GM19328 (cell line): ENCODE measurements around the gene PRPH.
"Not testable (repeated sequence)": the region's sequence is repeated elsewhere in the genome, so short reads cannot be mapped to it uniquely, and the experiment has no call there.

ENCODE experiments used
- ATAC-seq: cut with Tn5 transposase; IDR thresholded peaks from one replicate; pipeline ENCODE4 v1.9.1; 2021; ENCODE audit warnings: mild to moderate bottlenecking, moderate library complexity; ENCODE audit not compliant: unreplicated experiment

Gene PRPH

GRCh38 chr12:49297695-49298060 is 2.7 kb downstream of the PRPH start:
- ATAC-seq, result no peak

GRCh38 chr12:49298160-49298559 is 3.2 kb downstream of the PRPH start:
- no peak for ATAC-seq

- ATAC-seq, result no peak
Observed at GRCh38 chr12:49301760-49302159, 6.8 kb downstream of the PRPH start.

GRCh38 chr12:49304161-49304560 is 9.2 kb downstream of the PRPH start:
- ATAC-seq, result no peak

GRCh38 chr12:49305762-49306510 is 11.0 kb downstream of the PRPH start:
- ATAC-seq, result no peak

DNA sequence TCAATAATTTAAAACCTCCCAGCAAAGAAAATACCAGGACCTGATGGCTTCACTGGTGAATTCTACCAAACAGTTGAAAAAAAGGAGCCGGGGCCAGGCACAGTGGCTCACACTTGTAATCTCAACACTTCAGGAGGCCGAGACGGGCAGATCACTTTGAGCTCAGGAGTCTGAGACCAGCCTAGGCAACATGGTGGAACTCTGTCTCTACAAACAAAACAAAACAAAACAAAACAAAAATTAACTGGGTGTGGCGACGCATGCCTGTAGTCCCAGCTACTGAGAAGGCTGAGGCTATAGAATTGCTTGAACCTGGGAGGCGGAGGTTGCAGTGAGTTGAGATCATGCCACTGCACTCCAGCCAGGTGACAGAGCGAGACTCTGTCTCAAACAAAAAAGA is 14.4 kb downstream of the PRPH start:
- no peak for ATAC-seq

DNA sequence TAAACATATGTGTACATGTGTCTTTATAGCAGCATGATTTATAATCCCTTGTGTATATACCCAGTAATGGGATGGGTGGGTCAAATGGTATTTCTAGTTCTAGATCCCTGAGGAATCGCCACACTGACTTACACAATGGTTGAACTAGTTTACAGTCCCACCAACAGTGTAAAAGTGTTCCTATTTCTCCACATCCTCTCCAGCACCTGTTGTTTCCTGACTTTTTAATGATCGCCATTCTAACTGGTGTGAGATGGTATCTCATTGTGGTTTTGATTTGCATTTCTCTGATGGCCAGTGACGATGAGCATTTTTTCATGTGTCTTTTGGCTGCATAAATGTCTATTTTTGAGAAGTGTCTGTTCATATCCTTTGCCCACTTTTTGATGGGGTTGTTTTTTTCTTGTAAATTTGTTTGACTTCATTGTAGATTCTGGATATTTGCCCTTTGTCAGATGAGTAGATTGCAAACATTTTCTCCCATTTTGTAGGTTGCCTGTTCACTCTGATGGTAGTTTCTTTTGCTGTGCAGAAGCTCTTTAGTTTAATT is 15.6 kb downstream of the PRPH start:
- ATAC-seq, result not testable (repeated sequence)

- no peak for ATAC-seq
Observed at GRCh38 chr12:49314811-49315210, 19.9 kb downstream of the PRPH start.

- ATAC-seq, result not testable (repeated sequence)
Observed at GRCh38 chr12:49317118-49317517, 22.2 kb downstream of the PRPH start.

DNA sequence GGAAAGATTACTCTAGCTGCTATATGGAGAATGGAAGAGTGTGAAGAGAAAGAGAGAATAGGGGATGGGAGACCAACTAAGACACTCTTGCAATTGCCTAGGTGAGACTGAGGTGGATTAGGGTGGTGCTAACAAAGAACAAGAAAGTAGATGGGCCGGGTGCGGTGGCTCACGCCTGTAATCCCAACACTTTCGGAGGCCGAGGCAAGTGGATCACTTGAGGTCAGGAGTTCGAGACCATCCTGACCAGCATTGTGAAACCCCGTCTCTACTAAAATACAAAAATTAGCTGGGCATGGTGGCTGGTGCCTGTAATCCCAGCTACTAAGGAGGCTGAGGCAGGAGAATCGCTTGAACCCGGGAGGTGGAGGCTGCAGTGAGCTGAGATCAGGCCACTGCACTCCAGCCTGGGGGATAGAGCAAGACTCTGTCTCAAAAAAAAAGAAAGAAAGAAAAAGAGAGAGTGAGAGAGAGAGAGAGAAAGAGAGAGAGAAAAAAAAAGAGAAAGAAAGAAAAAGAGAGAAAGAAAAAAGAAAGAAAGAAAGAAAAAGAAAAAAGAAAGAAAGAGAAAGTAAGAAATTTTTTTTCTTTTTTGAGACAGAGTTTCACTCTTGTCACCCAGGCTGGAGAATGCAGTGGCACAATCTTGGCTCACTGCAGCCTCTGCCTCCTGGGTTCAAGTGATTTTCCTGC is 25.6 kb downstream of the PRPH start:
- ATAC-seq, result not testable (repeated sequence)

GRCh38 chr12:49322367-49322707 is 27.4 kb downstream of the PRPH start:
- no peak for ATAC-seq

DNA sequence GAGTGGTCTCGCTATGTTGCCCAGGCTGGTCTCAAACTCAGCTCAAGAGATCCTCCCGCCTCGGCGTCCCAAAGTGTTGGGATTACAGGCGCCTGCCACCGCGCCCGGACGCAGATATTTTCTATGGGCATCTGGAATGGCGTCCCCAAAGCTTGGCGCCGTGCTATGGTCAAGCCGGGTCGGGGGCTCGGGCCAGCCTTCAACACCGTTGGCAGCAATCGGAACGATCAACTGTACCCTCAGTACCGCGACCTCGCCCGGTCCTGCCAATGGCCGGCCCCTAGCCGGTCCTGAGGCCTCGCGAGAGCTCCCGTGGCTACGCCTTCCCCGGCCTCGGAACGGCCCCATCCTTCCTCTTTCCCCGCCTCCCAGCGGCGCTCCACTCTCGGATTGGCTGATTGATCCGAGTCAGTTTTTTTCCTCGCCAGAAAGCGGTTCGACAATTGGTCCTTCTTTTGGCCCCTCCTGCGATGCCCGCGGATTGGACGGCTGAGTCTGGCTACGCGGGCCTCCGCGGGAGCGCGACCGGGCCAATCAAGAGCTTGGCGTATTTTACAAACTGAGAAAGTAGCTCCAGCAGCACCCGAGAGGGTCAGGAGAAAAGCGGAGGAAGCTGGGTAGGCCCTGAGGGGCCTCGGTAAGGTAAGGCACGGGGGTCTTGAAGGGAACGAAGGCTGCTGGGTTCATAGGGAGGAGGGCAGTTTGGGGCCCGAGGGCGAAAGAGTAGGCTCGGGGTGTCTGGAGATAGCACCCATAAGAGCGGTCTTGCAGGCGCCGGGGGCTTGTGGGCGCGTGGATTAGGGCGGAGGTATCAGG is 28.0 kb downstream of the PRPH start, which contains the start of gene TROAP:
TSS of gene TROAP (plus strand) at position 548 of the 816 bp plus-strand sequence. CDS start 354 bp downstream, outside the sequence.
- peak; percentile 98 for ATAC-seq

GRCh38 chr12:49323524-49324097 is 28.7 kb downstream of the PRPH start:
- no peak for ATAC-seq

DNA sequence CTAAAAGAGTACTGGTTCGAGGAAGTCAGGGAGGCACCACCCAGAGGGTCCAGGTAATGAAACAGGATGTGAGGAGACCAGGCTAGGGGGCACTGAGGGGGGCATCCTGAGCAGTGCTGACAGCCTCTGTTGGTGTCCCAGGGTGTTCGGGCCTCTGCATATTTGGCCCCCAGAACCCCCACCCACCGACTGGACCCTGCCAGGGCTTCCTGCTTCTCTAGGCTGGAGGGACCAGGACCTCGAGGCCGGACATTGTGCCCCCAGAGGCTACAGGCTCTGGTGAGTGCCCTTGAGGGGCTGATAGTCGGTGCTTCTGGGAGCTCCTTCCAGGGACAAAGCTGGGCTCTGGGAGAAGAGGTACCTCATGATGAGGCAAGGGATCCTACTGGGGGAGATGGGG is 30.7 kb downstream of the PRPH start:
- no peak for ATAC-seq

DNA sequence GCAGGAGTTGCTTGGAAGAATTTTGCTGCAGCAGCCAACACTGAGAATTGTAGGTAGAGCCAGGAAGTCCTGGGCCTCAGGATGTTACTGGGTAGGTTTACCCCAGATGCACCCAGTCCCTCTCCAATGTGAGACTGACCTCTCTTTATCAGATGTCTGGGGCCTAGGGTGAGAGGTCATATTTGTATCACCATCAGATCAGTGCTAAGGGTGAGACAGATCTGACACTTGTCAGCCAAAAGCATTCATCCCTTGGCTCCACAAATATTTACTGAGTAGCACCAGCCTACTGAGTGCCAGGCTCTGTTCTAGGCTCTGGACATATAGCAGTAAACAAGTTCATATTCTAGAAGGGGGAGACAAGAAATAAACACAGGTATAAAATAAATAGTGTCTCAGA is 32.4 kb downstream of the PRPH start:
- ATAC-seq, result no peak

- ATAC-seq, result no peak
Observed at GRCh38 chr12:49327887-49328286, 32.9 kb downstream of the PRPH start.

- ATAC-seq, result no peak
Observed at GRCh38 chr12:49328816-49329215, 33.9 kb downstream of the PRPH start.

GRCh38 chr12:49330032-49330619 is 35.2 kb downstream of the PRPH start:
- ATAC-seq, result no peak

DNA sequence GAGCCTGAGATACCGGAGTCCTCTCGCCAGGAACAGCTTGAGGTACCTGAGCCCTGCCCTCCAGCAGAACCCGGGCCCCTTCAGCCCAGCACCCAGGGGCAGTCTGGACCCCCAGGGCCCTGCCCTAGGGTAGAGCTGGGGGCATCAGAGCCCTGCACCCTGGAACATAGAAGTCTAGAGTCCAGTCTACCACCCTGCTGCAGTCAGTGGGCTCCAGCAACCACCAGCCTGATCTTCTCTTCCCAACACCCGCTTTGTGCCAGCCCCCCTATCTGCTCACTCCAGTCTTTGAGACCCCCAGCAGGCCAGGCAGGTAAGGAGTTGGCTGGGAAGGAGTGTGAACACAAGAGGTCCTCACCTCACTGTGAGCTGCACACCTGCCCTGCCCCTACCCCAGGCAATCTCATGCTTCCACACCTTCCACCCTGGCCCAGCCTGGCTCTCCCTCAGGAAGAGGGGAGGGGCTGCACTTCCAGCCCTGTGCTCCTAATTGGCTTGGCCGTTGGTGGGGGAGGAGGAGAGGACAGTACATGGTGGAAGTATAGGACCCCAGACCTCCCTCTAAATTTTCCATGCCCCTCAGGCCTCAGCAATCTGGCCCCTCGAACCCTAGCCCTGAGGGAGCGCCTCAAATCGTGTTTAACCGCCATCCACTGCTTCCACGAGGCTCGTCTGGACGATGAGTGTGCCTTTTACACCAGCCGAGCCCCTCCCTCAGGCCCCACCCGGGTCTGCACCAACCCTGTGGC is 35.9 kb downstream of the PRPH start:
- ATAC-seq, result no peak
